DOHH2 (cell line): ENCODE measurements around the gene TMEM168.

Experiments used
- EZH2phosphoT487 ChIP-seq: fragments of 200-600 bp; sonication (generic); IDR thresholded peaks from 2 replicates; pipeline ENCODE4 v1.6.1; 2017; ENCODE audit warnings: borderline replicate concordance, mild to moderate bottlenecking, antibody characterized with exemption, low read length, moderate library complexity, mixed read lengths
- TF ChIP-seq, protein P1 (sequence below): fragments of 200-600 bp; sonication (generic); IDR thresholded peaks from one replicate; pipeline ENCODE4 v1.5.1; 2014; ENCODE audit warnings: antibody characterized with exemption, mild to moderate bottlenecking, low read depth, low read length; ENCODE audit not compliant: poor library complexity, severe bottlenecking

DNA sequence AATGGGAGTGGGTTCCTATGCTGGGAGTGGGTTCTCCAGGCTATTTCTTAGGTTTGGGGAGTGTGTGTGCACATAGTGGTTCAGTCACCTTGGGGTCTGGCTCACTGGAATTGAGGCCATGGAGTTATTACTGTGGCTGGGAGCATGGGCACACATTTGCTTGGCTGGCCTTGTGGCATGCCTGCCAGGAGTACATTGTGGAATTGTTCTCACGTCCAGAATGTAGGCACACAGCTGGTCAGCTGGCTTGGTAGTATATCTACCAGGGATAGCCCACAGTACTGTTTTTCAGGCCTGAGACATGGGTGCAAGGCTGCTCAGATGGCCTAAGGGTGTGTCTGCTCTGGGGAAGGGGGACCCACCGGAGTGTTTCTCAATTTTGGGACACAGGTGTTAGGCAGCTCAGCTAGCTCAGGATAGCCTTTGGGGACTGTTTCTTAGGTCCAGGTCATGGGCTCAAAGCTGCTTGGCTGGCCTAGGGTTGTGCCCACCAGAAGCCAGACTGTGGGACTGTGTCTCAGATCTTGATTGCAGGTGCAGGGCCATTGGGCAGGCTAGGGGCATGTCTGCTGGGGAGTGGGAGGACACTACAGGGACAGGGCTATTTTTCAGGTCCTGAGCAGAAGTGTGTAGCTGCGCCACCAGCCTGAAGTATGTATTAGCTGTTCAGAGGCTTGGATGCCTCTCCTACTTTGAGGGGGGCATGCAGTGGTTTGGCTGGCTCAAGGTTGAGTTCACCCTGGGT lies 50.6 kb downstream of the TMEM168 start:
- TF ChIP-seq, protein P1, sequence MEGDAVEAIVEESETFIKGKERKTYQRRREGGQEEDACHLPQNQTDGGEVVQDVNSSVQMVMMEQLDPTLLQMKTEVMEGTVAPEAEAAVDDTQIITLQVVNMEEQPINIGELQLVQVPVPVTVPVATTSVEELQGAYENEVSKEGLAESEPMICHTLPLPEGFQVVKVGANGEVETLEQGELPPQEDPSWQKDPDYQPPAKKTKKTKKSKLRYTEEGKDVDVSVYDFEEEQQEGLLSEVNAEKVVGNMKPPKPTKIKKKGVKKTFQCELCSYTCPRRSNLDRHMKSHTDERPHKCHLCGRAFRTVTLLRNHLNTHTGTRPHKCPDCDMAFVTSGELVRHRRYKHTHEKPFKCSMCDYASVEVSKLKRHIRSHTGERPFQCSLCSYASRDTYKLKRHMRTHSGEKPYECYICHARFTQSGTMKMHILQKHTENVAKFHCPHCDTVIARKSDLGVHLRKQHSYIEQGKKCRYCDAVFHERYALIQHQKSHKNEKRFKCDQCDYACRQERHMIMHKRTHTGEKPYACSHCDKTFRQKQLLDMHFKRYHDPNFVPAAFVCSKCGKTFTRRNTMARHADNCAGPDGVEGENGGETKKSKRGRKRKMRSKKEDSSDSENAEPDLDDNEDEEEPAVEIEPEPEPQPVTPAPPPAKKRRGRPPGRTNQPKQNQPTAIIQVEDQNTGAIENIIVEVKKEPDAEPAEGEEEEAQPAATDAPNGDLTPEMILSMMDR, result no peak
- TF ChIP-seq EZH2phosphoT487, result no peak
